ENCODE data around the gene MTOR. TPM values are rescaled to one million over a fixed set of nuclear protein-coding genes. Genes with fewer than 3 reads are reported as not detected.

MTOR gene
- total and polyA plus RNA-seq, 10 donors, result 12.5 to 50.9 (median 35.5) TPM

DNA sequence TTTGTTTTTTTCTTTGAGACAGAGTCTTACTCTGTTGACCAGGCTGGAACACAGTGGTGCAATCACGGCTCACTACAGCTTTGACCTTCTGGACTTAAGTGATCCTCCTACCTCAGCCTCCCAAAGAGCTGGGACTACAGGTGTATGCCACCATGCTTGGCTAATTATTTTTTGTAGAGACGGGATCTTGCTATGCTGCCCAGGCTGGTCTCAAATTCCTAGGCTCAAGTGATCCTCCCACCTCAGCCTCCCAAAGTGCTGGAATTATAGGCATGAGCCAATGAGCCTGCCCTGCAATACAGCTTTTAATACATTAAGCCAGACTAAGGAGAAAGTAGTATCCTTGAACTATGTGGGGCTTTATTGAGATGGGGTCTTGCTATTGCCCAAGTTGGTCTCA is 146.0 kb downstream of the MTOR start:
- H3K9me3 ChIP-seq, result no peaks in the 10 kb centered on the region
- H3K4me3 ChIP-seq, result no peak overlapping the region
- no peaks in the 10 kb centered on the region for H3K27me3 ChIP-seq (replicated peaks in 1 of 7)
- intact Hi-C loops (cut with DNase I; ENCODE audit: low total_unique reads), result no loop called here
- DNase-seq, result no peak
- peaks cover 0 to 100% (median 81%) of the 10 kb centered on the region in 6 donors for H3K36me3 ChIP-seq
- no peaks in the 10 kb centered on the region for H3K4me1 ChIP-seq
- no peak for TF ChIP-seq POLR2A (IDR thresholded peaks at IDR 0.05)
- TF ChIP-seq, protein P1, sequence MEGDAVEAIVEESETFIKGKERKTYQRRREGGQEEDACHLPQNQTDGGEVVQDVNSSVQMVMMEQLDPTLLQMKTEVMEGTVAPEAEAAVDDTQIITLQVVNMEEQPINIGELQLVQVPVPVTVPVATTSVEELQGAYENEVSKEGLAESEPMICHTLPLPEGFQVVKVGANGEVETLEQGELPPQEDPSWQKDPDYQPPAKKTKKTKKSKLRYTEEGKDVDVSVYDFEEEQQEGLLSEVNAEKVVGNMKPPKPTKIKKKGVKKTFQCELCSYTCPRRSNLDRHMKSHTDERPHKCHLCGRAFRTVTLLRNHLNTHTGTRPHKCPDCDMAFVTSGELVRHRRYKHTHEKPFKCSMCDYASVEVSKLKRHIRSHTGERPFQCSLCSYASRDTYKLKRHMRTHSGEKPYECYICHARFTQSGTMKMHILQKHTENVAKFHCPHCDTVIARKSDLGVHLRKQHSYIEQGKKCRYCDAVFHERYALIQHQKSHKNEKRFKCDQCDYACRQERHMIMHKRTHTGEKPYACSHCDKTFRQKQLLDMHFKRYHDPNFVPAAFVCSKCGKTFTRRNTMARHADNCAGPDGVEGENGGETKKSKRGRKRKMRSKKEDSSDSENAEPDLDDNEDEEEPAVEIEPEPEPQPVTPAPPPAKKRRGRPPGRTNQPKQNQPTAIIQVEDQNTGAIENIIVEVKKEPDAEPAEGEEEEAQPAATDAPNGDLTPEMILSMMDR (IDR thresholded peaks at IDR 0.05 in 8 of 11, conservative IDR thresholded peaks at IDR 0.05 in 3 of 11), result no peak
- H3K27ac ChIP-seq, result no peak overlapping the region
- 93 to 99% (median 98%) methylated on average over 2 of the region's 2 CpGs for WGBS, 5 donors

DNA sequence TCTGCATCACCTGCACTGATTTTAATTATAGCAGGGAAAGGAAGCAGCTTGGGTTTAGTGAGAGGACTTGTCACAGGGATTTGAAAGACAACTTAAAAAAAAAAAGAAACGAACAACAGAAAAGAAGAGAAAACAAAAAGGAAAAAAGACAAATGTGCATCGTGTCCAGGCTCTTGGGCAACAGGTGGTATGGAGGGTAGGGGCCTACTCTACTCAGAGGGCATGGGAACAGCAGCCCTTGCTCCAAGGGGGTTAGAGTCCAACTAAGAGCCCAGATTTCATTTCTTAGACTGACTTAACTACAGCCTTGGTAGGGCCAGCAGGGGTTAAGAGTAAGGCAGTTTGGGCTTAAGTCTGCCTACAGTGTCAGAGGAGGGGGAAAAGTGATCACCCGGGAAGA is 147.4 kb downstream of the MTOR start:
- Histone ChIP-seq H3K27me3 (replicated peaks in 1 of 7) (no peaks in the 10 kb centered on the region), H3K27ac (no peak overlapping the region), H3K4me3 (no peak overlapping the region), H3K9me3 (no peaks in the 10 kb centered on the region), H3K4me1 (no peaks in the 10 kb centered on the region), H3K36me3 (peaks cover 0 to 100% (median 77%) of the 10 kb centered on the region in 6 donors)
- intact Hi-C loops (cut with DNase I; ENCODE audit: low total_unique reads), result no loop called here
- WGBS, 5 donors, result 91 to 98% (median 94%) methylated on average over 3 of the region's 3 CpGs
- TF ChIP-seq, protein P1 (IDR thresholded peaks at IDR 0.05 in 8 of 11, conservative IDR thresholded peaks at IDR 0.05 in 3 of 11), result no peak
- TF ChIP-seq POLR2A (IDR thresholded peaks at IDR 0.05), result no peak
- no peak for DNase-seq

DNA sequence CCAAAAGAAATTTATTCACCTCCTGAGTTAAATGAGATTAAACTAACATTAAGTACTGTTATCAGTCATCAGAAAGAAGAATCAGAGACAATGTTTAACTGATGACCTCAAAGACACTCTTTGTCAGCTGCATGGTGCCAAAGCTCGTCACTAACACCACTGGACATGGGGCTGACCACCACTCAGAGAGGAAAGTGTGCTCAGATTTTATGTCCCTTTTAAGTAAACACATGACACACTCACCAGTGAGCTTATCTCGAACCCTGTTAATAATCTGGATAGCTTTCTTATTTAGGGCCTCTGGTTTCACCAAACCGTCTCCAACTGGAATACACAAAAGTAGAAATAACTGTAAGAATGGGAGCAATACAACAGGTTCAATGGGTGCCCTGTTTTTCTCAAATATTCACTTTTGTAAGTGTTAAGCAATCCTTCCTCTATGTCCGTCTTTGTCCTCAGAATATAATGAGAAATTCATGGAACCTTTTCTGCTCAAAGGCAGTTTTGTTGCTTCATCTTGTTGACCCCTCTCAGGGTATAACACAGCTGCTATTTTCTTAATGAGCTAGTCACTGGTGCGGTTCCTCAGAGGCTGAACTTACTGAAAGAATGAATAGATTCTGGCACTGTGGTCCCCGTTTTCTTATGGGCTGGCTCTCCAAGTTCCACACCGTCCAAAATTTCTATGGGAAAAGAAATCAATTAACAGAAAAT is 153.1 kb downstream of the MTOR start:
- H3K27ac ChIP-seq, result no peak overlapping the region
- peaks cover 0 to 89% (median 78%) of the 10 kb centered on the region in 6 donors for H3K36me3 ChIP-seq
- intact Hi-C loops (cut with DNase I; ENCODE audit: low total_unique reads), result no loop called here
- no peaks in the 10 kb centered on the region for H3K9me3 ChIP-seq
- 86 to 94% (median 90%) methylated on average over 7 of the region's 7 CpGs for WGBS, 5 donors
- DNase-seq, result no peak
- TF ChIP-seq POLR2AphosphoS5 (IDR thresholded peaks at IDR 0.05), result no peak
- TF ChIP-seq POLR2A (IDR thresholded peaks at IDR 0.05), result no peak
- TF ChIP-seq, protein P1 (IDR thresholded peaks at IDR 0.05 in 8 of 11, conservative IDR thresholded peaks at IDR 0.05 in 3 of 11), result no peak
- no peaks in the 10 kb centered on the region for H3K27me3 ChIP-seq (replicated peaks in 1 of 7)
- H3K4me3 ChIP-seq, result no peak overlapping the region
- H3K4me1 ChIP-seq, result no peaks in the 10 kb centered on the region

DNA sequence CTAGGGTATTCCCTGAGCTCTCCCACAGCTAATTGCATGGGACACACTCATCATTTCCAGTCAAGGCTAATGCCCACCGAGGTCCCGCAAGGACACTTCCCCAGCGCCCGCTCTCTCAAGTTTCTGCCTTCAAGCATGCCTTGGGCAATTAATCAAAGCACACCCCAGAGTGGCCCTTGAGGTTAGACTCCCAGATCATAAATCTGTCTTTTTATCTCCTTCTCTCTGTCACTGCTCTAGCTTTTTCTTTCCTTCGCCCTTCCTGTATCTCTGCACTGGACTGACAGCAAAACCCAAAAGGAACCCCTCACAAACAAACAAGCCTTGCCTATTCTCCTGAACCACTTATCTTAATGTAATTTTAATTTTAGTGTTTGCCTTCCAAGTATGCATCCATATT is 154.8 kb downstream of the MTOR start:
- intact Hi-C loops (cut with DNase I; ENCODE audit: low total_unique reads), result no loop called here
- Histone ChIP-seq H3K4me3 (no peak overlapping the region), H3K27ac (no peak overlapping the region), H3K27me3 (replicated peaks in 1 of 7) (no peaks in the 10 kb centered on the region), H3K9me3 (no peaks in the 10 kb centered on the region), H3K36me3 (peaks cover 0 to 73% (median 64%) of the 10 kb centered on the region in 6 donors), H3K4me1 (no peaks in the 10 kb centered on the region)
- 73 to 94% (median 91%) methylated on average over 5 of the region's 5 CpGs for WGBS, 5 donors
- TF ChIP-seq POLR2AphosphoS5 (IDR thresholded peaks at IDR 0.05) (no peak), POLR2A (IDR thresholded peaks at IDR 0.05) (no peak)
- TF ChIP-seq, protein P1 (IDR thresholded peaks at IDR 0.05 in 8 of 11, conservative IDR thresholded peaks at IDR 0.05 in 3 of 11), result no peak
- no peak for DNase-seq

All from spleen (tissue), 11 donors.